SK-N-MC (cell line): ENCODE results near the gene FADS2.

Experiments used
- DNase-seq: peaks from one replicate; pipeline ENCODE4 v3.0.0-alpha.2; 2011; ENCODE audit warnings: low read depth, low spot score
- H3K27ac ChIP-seq: fragments of 200-600 bp; sonication (generic); 2 replicates; pipeline ENCODE4 v1.5.1; 2016; ENCODE audit warnings: mixed run types
- H3K36me3 ChIP-seq: fragments of 200-600 bp; sonication (generic); 2 replicates; pipeline ENCODE4 v1.6.1; 2017; ENCODE audit warnings: antibody characterized with exemption, low read length, mixed read lengths; ENCODE audit not compliant: insufficient read depth
- H3K4me3 ChIP-seq: fragments of 200-600 bp; sonication (generic); 2 replicates; pipeline ENCODE4 v1.5.1; 2016
- H3K9ac ChIP-seq: fragments of 200-600 bp; sonication (generic); 2 replicates; pipeline ENCODE4 v1.8.0; 2017; ENCODE audit warnings: mixed run types, mixed read lengths; ENCODE audit not compliant: insufficient read length
- H3K9me3 ChIP-seq: fragments of 200-600 bp; sonication (generic); 2 replicates; pipeline ENCODE4 v1.6.1; 2017; ENCODE audit warnings: low read depth, mild to moderate bottlenecking, antibody characterized with exemption, low read length, moderate library complexity, mixed read lengths
- EZH2 ChIP-seq: fragments of 200-600 bp; sonication (generic); IDR thresholded peaks from one replicate; pipeline ENCODE4 v1.6.1; 2017; ENCODE audit warnings: antibody characterized with exemption
- FOXP2 ChIP-seq: optimal IDR thresholded peaks from 2 replicates; pipeline ENCODE3; 2011; ENCODE audit warnings: mild to moderate bottlenecking, moderate library complexity; ENCODE audit not compliant: insufficient read depth; ENCODE audit errors: extremely low read length, control extremely low read depth
- POLR2AphosphoS5 ChIP-seq: IDR thresholded peaks from 2 replicates; pipeline ENCODE4 v1.6.1; 2012; ENCODE audit warnings: mild to moderate bottlenecking, low read depth, low read length, borderline replicate concordance

The FADS2 gene

GRCh38 chr11:61829806-61830205 is 1.7 kb downstream of the FADS2 start:
- no peak for DNase-seq
- Histone ChIP-seq H3K36me3 (peaks cover 21% of the 10 kb centered on the region), H3K9ac (peak overlapping the region; percentile 85), H3K9me3 (no peaks in the 10 kb centered on the region), H3K4me3 (peak overlapping the region; percentile 86), H3K27ac (peak overlapping the region; percentile 99)
- TF ChIP-seq FOXP2 = no peak
- no peak; the same call in 1 of the 2 replicates for TF ChIP-seq POLR2AphosphoS5
- TF ChIP-seq EZH2 = no peak

GRCh38 chr11:61830237-61831105 is 2.4 kb downstream of the FADS2 start:
- peak overlapping the region; percentile 85 for H3K9ac ChIP-seq
- TF ChIP-seq POLR2AphosphoS5 (no peak), FOXP2 (no peak), EZH2 (no peak)
- no peak for DNase-seq
- peaks cover 21% of the 10 kb centered on the region for H3K36me3 ChIP-seq
- peak overlapping the region; percentile 99 for H3K27ac ChIP-seq
- peak overlapping the region; percentile 86 for H3K4me3 ChIP-seq
- H3K9me3 ChIP-seq = no peaks in the 10 kb centered on the region

GRCh38 chr11:61832207-61832606 is 4.1 kb downstream of the FADS2 start:
- peak overlapping the region; percentile 86; the same call in 1 of the 2 replicates for H3K4me3 ChIP-seq
- no peak overlapping the region for H3K9ac ChIP-seq
- H3K9me3 ChIP-seq = no peaks in the 10 kb centered on the region

GRCh38 chr11:61832754-61833153 is 4.7 kb downstream of the FADS2 start:
- Histone ChIP-seq H3K36me3 (peaks cover 41% of the 10 kb centered on the region), H3K9ac (no peak overlapping the region), H3K4me3 (0 out of 2 replicates have a peak overlapping the region, but pooled peaks have one; percentile 4), H3K9me3 (no peaks in the 10 kb centered on the region), H3K27ac (peak overlapping the region; percentile 99)
- DNase-seq = no peak
- TF ChIP-seq POLR2AphosphoS5 = peak; percentile 12; the same call in 1 of the 2 replicates
- TF ChIP-seq EZH2 = no peak
- no peak for TF ChIP-seq FOXP2

More at GRCh38 chr11:61832207-61832606, 4.1 kb downstream of the FADS2 start:
- Histone ChIP-seq H3K36me3 (peaks cover 36% of the 10 kb centered on the region), H3K27ac (peak overlapping the region; percentile 99)
- no peak for TF ChIP-seq POLR2AphosphoS5
- no peak for TF ChIP-seq FOXP2
- no peak for TF ChIP-seq EZH2
- DNase-seq = no peak

- peaks cover 48% of the 10 kb centered on the region for H3K36me3 ChIP-seq
- no peak for DNase-seq
- H3K27ac ChIP-seq = peak overlapping the region; percentile 99
- TF ChIP-seq FOXP2 (no peak), EZH2 (no peak), POLR2AphosphoS5 (no peak; the same call in 1 of the 2 replicates)
- peak overlapping the region; percentile 21 for H3K9ac ChIP-seq
- no peaks in the 10 kb centered on the region for H3K9me3 ChIP-seq
- peak overlapping the region; percentile 11; the same call in 1 of the 2 replicates for H3K4me3 ChIP-seq
Measured at GRCh38 chr11:61833471-61833870, 5.4 kb downstream of the FADS2 start.

GRCh38 chr11:61833926-61834277 is 5.8 kb downstream of the FADS2 start:
- peak overlapping the region; percentile 99 for H3K27ac ChIP-seq
- TF ChIP-seq POLR2AphosphoS5 = no peak
- peak; percentile 7 for TF ChIP-seq FOXP2
- no peak for TF ChIP-seq EZH2
- no peak for DNase-seq
- peak overlapping the region; percentile 74 for H3K4me3 ChIP-seq
- no peaks in the 10 kb centered on the region for H3K9me3 ChIP-seq
- peaks cover 52% of the 10 kb centered on the region for H3K36me3 ChIP-seq
- peak overlapping the region; percentile 55 for H3K9ac ChIP-seq

GRCh38 chr11:61834278-61835048 is 6.4 kb downstream of the FADS2 start:
- Histone ChIP-seq H3K27ac (peak overlapping the region; percentile 99), H3K9me3 (no peaks in the 10 kb centered on the region), H3K9ac (peak overlapping the region; percentile 81), H3K4me3 (peak overlapping the region; percentile 74), H3K36me3 (peaks cover 56% of the 10 kb centered on the region)
- no peak for TF ChIP-seq EZH2
- peak; percentile 80 for TF ChIP-seq POLR2AphosphoS5
- peak; percentile 3 for TF ChIP-seq FOXP2
- peak; percentile 86 for DNase-seq

- Histone ChIP-seq H3K9ac (no peak overlapping the region), H3K36me3 (peaks cover 60% of the 10 kb centered on the region), H3K27ac (peak overlapping the region; percentile 99), H3K9me3 (no peaks in the 10 kb centered on the region), H3K4me3 (no peak overlapping the region)
- TF ChIP-seq EZH2 (no peak), FOXP2 (no peak), POLR2AphosphoS5 (no peak)
- DNase-seq = no peak
Measured at GRCh38 chr11:61836193-61836592, 8.1 kb downstream of the FADS2 start.
